HepG2 (cell line): ENCODE measurements around the gene CD40. TPM values are rescaled to one million over a fixed set of nuclear protein-coding genes. Genes with fewer than 3 reads are reported as not detected.

ENCODE experiments used
- ATAC-seq: fragments of 200-7000 bp; cut with Tn5 transposase; 3 replicates; pipeline ENCODE4 v1.9.1; 2020; ENCODE audit warnings: mild to moderate bottlenecking, moderate library complexity
- BruUV-seq: library from RNA; stranded (reverse); fragments of 400-500 nt; replicated peaks from 2 replicates; lab custom pipeline; 2021; lab: Mats Ljungman, UMichigan
- CTCF ChIA-PET: fragments of 300-600 bp; formaldehyde crosslinking; extraction: SDS; loops from one replicate; lab custom pipeline; 2021; ENCODE audit warnings: low total read pairs, inconsistent platforms, low intra/inter-chr PET ratio; lab: Yijun Ruan, JAX
- POLR2A ChIA-PET: fragments of 350-600 bp; sonication (Branson Sonifier 250); formaldehyde crosslinking; loops from one replicate; lab custom pipeline; 2020; ENCODE audit warnings: antibody characterized with exemption, inconsistent platforms; lab: Yijun Ruan, JAX
- DNase-seq: peaks from one replicate; pipeline ENCODE4 v3.0.0-alpha.2; 2015; ENCODE audit warnings: low spot score
- FAIRE-seq: peaks from 3 replicates; lab custom pipeline; 2011; peaks lifted over from hg19 to GRCh38; lab: Jason Lieb, UNC
- H2AFZ ChIP-seq: one replicate; pipeline ENCODE4 v1.6.1; 2011; ENCODE audit warnings: low read length, inconsistent platforms
- H3K27ac ChIP-seq: fragments of 300-600 bp; 3 replicates; pipeline ENCODE4 v1.8.0; 2011; ENCODE audit warnings: mixed run types, mild to moderate bottlenecking, mixed read lengths, low read length, inconsistent platforms; ENCODE audit not compliant: insufficient read depth; ENCODE audit errors: extremely low read length
- H3K27me3 ChIP-seq, 2 experiments: fragments of 200-600 bp in 1 of 2; 2 replicates in 1 of 2; 3 replicates in 1 of 2; pipeline versions ENCODE4 v1.6.0 to v1.8.0; 2011; ENCODE audit warnings: low read length in 2 of 2, mild to moderate bottlenecking in 2 of 2, moderate library complexity in 2 of 2, inconsistent platforms in 1 of 2; ENCODE audit not compliant: insufficient read depth in 2 of 2, control insufficient read depth in 1 of 2
- H3K36me3 ChIP-seq, 2 experiments: fragments of 200-600 bp in 1 of 2; replicated peaks in 1 of 2; 2 replicates in 1 of 2; 3 replicates in 1 of 2; pipeline versions ENCODE4 v1.5.1 to v1.8.0; 2011; ENCODE audit warnings: low read length in 2 of 2, inconsistent platforms in 1 of 2; ENCODE audit not compliant: insufficient read depth in 2 of 2, control insufficient read depth in 1 of 2
- H3K4me1 ChIP-seq: 2 replicates; pipeline ENCODE4 v1.5.1; 2012; ENCODE audit warnings: low read length, inconsistent platforms; ENCODE audit not compliant: insufficient read depth
- H3K4me2 ChIP-seq: 2 replicates; pipeline ENCODE4 v1.6.0; 2011; ENCODE audit warnings: low read depth, low read length, inconsistent platforms
- H3K4me3 ChIP-seq, 3 experiments: fragments of 200-600 bp in 1 of 3; sonication (generic), shearing (Covaris generic) in 1 of 3; replicated peaks in 1 of 3; 2 replicates each; pipeline ENCODE4 v1.5.1; 2011 to 2016; ENCODE audit warnings: low read length in 3 of 3, inconsistent platforms in 2 of 3, low read depth in 2 of 3, mild to moderate bottlenecking in 2 of 3, control low read depth in 1 of 3, mixed read lengths in 1 of 3; ENCODE audit not compliant: insufficient read depth in 1 of 3
- H3K79me2 ChIP-seq: one replicate; pipeline ENCODE4 v1.6.1; 2011; ENCODE audit warnings: low read length, inconsistent platforms; ENCODE audit not compliant: insufficient read depth
- H3K9ac ChIP-seq: 2 replicates; pipeline ENCODE4 v1.6.0; 2011; ENCODE audit warnings: mild to moderate bottlenecking, low read depth, low read length, inconsistent platforms; ENCODE audit not compliant: insufficient read depth
- H3K9me3 ChIP-seq: 2 replicates; pipeline ENCODE4 v1.5.1; 2012; ENCODE audit warnings: mild to moderate bottlenecking, low read length
- H4K20me1 ChIP-seq: 2 replicates; pipeline ENCODE4 v1.6.0; 2011; ENCODE audit warnings: inconsistent platforms, mild to moderate bottlenecking, low read length, moderate library complexity; ENCODE audit not compliant: insufficient read depth
- JDP2 ChIP-seq: sonication (generic); formaldehyde crosslinking; IDR thresholded peaks from 2 replicates; pipeline ENCODE4 v1.8.1; 2022; ENCODE audit warnings: missing genetic modification reagents, borderline replicate concordance
- NR1H2 ChIP-seq: sonication (generic); formaldehyde crosslinking; IDR thresholded peaks from 2 replicates; pipeline ENCODE4 v1.8.1; 2022; ENCODE audit warnings: low read depth, missing genetic modification reagents, borderline replicate concordance
- SIN3B ChIP-seq: fragments of 150-350 bp; IDR thresholded peaks from 2 replicates; pipeline ENCODE4 v1.6.1; 2014; ENCODE audit warnings: low read length
- SNAPC4 ChIP-seq: sonication (generic); formaldehyde crosslinking; IDR thresholded peaks from 2 replicates; pipeline ENCODE4 v1.4.0; 2020; ENCODE audit warnings: mild to moderate bottlenecking, missing genetic modification reagents
- ZNF766 ChIP-seq: sonication (generic); formaldehyde crosslinking; IDR thresholded peaks from 2 replicates; pipeline ENCODE4 v1.5.0; 2020; ENCODE audit warnings: missing genetic modification reagents, borderline replicate concordance
- ZNF772 ChIP-seq: sonication (generic); formaldehyde crosslinking; IDR thresholded peaks from 2 replicates; pipeline ENCODE4 v1.5.0; 2020; ENCODE audit warnings: mild to moderate bottlenecking, missing genetic modification reagents
- WGBS: methylation state at CpG from one replicate; pipeline ENCODE4 v1.1.6; 2017; ENCODE audit warnings: low lambda C conversion rate; 5-methylcytosine and 5-hydroxymethylcytosine counted together
- in situ Hi-C: cut with HindIII; loops from 2 replicates; pipeline ENCODE4 v1.10.0; 2017; ENCODE audit warnings: low pct_unique_long_range_greater_than_20kb; ENCODE audit not compliant: extremely low pct_ligation_motif_present
- intact Hi-C: fragments of 100-400 bp; cut with micrococcal nuclease; formaldehyde crosslinking; loops from one replicate; pipeline ENCODE4 v1.10.0; 2022; ENCODE audit not compliant: unreplicated experiment
- polyA plus RNA-seq, 8 experiments: library from polyadenylated mRNA; depleted of rRNA in 3 of 8; stranded (reverse) in 7 of 8; unstranded in 1 of 8; fragments of >200 nt; fragmentation: Illumina TruSeq in 4 of 8; extraction: Trizol in 4 of 8; gene quantifications; 2 replicates each; pipeline versions ENCODE4 v1.2.1 to v1.2.3, GENCODE V29; 2011 to 2016; ENCODE audit warnings: low read depth in 4 of 8, missing spikeins in 1 of 8, mixed read lengths in 1 of 8; ENCODE audit not compliant: insufficient read depth in 1 of 8
- total RNA-seq, 5 experiments: library from RNA; depleted of rRNA; stranded (reverse); fragments of >200 nt; fragmentation: Illumina TruSeq; extraction: Trizol; gene quantifications; 2 replicates each; pipeline ENCODE4 v1.2.3, GENCODE V29; 2016; ENCODE audit warnings: low read depth in 1 of 5
- TF ChIP-seq, protein P1 (sequence below): sonication (generic); formaldehyde crosslinking; conservative IDR thresholded peaks from 2 replicates; pipeline ENCODE4 v1.8.0; 2022; ENCODE audit warnings: low read depth, missing genetic modification reagents

Gene CD40
- total and polyA plus RNA-seq, 2 of the 13 experiments (the other 11 are each of a cell fraction or from before 2014, with no cell fraction given), result 4.6 to 13.4 TPM

DNA sequence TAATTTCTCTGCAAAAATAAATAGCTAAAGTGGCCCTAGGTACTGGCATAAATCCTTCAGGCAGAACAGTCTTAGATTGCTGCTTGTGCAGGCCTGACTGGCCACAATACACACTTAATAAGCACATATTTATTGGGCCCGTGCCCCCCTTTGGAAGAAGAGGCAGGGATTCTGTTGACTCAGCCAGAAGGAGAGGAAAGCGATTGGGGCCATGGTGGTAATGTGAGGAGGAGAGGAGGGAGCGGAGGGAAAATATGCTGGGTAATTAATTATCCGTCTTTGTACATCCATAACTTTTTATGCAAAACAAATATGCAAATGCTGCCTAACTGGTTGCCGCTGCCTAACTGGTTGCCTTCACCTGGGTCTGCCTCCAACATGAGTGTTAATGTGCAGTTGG is 36.2 kb downstream of the CD40 start (continued):
- TF ChIP-seq SNAPC4 (CRISPR knock-in tag) (no peak), SIN3B (no peak)

- no TSS peak for BruUV-seq
- Histone ChIP-seq H3K4me1 (peaks cover 9% of the 10 kb centered on the region; the same call in 1 of the 2 replicates), H3K79me2 (no peaks in the 10 kb centered on the region), H3K4me3 (no peak overlapping the region), H3K27me3 (peaks cover 4 to 48% of the 10 kb centered on the region in 2 experiments; a peak in 4 of 5 replicates), H3K9ac (no peak overlapping the region), H3K4me2 (no peak overlapping the region), H3K9me3 (no peaks in the 10 kb centered on the region), H3K36me3 (no peaks in the 10 kb centered on the region), H3K27ac (no peak overlapping the region), H4K20me1 (peaks cover 3% of the 10 kb centered on the region; the same call in 1 of the 2 replicates), H2AFZ (no peak overlapping the region)
- ChIA-PET POLR2A (no interaction called here), CTCF (no interaction called here)
- no peak for FAIRE-seq
- in situ Hi-C loops (no loop called here), intact Hi-C loops (no loop called here)
- no peak for ATAC-seq
- WGBS, result 3% methylated on average over 2 of the region's 2 CpGs
- no peak for TF ChIP-seq ZNF772 (CRISPR knock-in tag)
- TF ChIP-seq JDP2 (CRISPR knock-in tag), result no peak
- TF ChIP-seq NR1H2 (CRISPR knock-in tag), result no peak
- TF ChIP-seq, protein P1, sequence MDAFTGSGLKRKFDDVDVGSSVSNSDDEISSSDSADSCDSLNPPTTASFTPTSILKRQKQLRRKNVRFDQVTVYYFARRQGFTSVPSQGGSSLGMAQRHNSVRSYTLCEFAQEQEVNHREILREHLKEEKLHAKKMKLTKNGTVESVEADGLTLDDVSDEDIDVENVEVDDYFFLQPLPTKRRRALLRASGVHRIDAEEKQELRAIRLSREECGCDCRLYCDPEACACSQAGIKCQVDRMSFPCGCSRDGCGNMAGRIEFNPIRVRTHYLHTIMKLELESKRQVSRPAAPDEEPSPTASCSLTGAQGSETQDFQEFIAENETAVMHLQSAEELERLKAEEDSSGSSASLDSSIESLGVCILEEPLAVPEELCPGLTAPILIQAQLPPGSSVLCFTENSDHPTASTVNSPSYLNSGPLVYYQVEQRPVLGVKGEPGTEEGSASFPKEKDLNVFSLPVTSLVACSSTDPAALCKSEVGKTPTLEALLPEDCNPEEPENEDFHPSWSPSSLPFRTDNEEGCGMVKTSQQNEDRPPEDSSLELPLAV (CRISPR knock-in tag), result no peak
- no peak for TF ChIP-seq ZNF766 (CRISPR knock-in tag)
- no peak for DNase-seq
Observed at GRCh38 chr20:46154796-46155195, 36.7 kb downstream of the CD40 start.
